Sigmoid colon (tissue), 7 donors: ENCODE results near the gene ZBED2. TPM values are rescaled to one million over a fixed set of nuclear protein-coding genes. Genes with fewer than 3 reads are reported as not detected.

Source experiments
- DNase-seq: peaks from one replicate; pipeline ENCODE4 v3.0.0-alpha.2; 2019
- H3K27ac ChIP-seq, 4 donors: fragments of 200-600 bp; sonication (generic); one replicate each; pipeline ENCODE4 v1.5.1; 2016 to 2019; ENCODE audit warnings: mild to moderate bottlenecking in 1 of 4
- H3K27me3 ChIP-seq, 3 donors: fragments of 200-600 bp; sonication (generic); one replicate each; pipeline ENCODE4 v1.5.1; 2019; ENCODE audit warnings: mild to moderate bottlenecking in 1 of 3
- H3K36me3 ChIP-seq, 4 donors: fragments of 200-600 bp; sonication (generic); one replicate each; pipeline ENCODE4 v1.5.1; 2016 to 2019
- H3K4me1 ChIP-seq, 4 donors: fragments of 200-600 bp; sonication (generic); one replicate each; pipeline ENCODE4 v1.5.1; 2017 to 2019
- H3K4me3 ChIP-seq, 4 donors: fragments of 200-600 bp; sonication (generic); one replicate each; pipeline ENCODE4 v1.5.1; 2017 to 2019; ENCODE audit warnings: mild to moderate bottlenecking in 2 of 4, moderate library complexity in 1 of 4
- H3K9me3 ChIP-seq, 4 donors: fragments of 200-600 bp in 3 of 4; sonication (generic) in 3 of 4; one replicate each; pipeline versions ENCODE4 v1.5.1 to v1.6.1; 2013 to 2019
- EP300 ChIP-seq, 4 donors: sonication (generic); formaldehyde crosslinking; IDR thresholded peaks; one replicate each; pipeline ENCODE4 v1.6.1; 2017; ENCODE audit warnings: antibody characterized with exemption in 4 of 4
- POLR2A ChIP-seq, 2 donors: fragments of 450-650 bp; IDR thresholded peaks; one replicate each; pipeline ENCODE4 v1.6.1; 2016; ENCODE audit warnings: antibody characterized with exemption in 2 of 2, mild to moderate bottlenecking in 2 of 2, moderate library complexity in 2 of 2
- POLR2AphosphoS5 ChIP-seq, 4 donors: sonication (generic); formaldehyde crosslinking; IDR thresholded peaks; one replicate each; pipeline ENCODE4 v1.6.1; 2017; ENCODE audit warnings: antibody characterized with exemption in 4 of 4
- WGBS, 2 donors: extraction: QIAGEN DNeasy Blood & Tissue Kit; methylation state at CpG; one replicate each; pipeline ENCODE4 v1.1.7; 2013; 5-methylcytosine and 5-hydroxymethylcytosine counted together
- intact Hi-C: fragments of 100-400 bp; cut with DNase I; formaldehyde crosslinking; loops from one replicate; pipeline ENCODE4 v1.15.1; 2023
- polyA plus RNA-seq, 3 donors: library from polyadenylated mRNA; stranded (reverse); fragments of 200-250 nt; gene quantifications; one replicate each; pipeline ENCODE4 v1.2.3, GENCODE V29; 2013
- total RNA-seq, 4 donors: library from RNA; depleted of rRNA; stranded (reverse); fragments of >200 nt; gene quantifications; one replicate each; pipeline ENCODE4 v1.1.0, GENCODE V29; 2016
- TF ChIP-seq, protein P1 (sequence below), 4 experiments: fragments of 450-650 bp in 3 of 4; fragments of 200-600 bp in 1 of 4; IDR thresholded peaks; one replicate each; pipeline ENCODE4 v1.5.1; 2016 to 2019; ENCODE audit warnings: antibody characterized with exemption in 4 of 4, mild to moderate bottlenecking in 3 of 4, moderate library complexity in 2 of 4
- donor health status: healthy with polysubstance abuse.
- donor health status: Bipolar disorder and iron deficiency.
- donor health status: healthy.

Gene ZBED2
- total and polyA plus RNA-seq, 7 donors: 0.92 TPM; not detected in 6

DNA sequence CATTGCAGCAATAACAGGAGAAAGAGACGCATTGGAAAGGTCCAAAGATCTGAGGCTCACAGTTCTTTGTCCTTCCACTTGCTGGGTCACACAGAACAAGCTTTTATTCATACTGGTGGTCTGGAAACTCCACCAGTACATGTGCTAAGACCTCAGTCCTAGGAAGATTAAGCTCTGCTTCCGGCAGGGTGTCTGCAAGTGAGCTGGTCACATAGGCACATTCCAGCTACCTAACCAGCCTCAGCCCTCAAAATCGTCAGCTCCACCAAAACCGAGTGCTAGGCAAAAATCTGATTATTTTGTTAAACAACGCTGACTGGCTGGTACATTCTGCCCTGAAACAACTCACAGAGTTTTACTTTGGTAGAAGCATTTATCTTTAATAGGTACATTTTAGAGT, 2.2 kb downstream of the ZBED2 start:
- Histone ChIP-seq H3K4me3 (no peak overlapping the region), H3K27me3 (no peaks in the 10 kb centered on the region), H3K27ac (no peak overlapping the region), H3K4me1 (no peaks in the 10 kb centered on the region), H3K36me3 (no peaks in the 10 kb centered on the region), H3K9me3 (no peaks in the 10 kb centered on the region)
- DNase-seq: no peak
- 84 to 85% methylated on average over 5 of the region's 5 CpGs for WGBS, 2 donors
- TF ChIP-seq POLR2AphosphoS5 (IDR thresholded peaks at IDR 0.05) (no peak), EP300 (IDR thresholded peaks at IDR 0.05) (no peak), POLR2A (IDR thresholded peaks at IDR 0.05) (no peak)
- TF ChIP-seq, protein P1, sequence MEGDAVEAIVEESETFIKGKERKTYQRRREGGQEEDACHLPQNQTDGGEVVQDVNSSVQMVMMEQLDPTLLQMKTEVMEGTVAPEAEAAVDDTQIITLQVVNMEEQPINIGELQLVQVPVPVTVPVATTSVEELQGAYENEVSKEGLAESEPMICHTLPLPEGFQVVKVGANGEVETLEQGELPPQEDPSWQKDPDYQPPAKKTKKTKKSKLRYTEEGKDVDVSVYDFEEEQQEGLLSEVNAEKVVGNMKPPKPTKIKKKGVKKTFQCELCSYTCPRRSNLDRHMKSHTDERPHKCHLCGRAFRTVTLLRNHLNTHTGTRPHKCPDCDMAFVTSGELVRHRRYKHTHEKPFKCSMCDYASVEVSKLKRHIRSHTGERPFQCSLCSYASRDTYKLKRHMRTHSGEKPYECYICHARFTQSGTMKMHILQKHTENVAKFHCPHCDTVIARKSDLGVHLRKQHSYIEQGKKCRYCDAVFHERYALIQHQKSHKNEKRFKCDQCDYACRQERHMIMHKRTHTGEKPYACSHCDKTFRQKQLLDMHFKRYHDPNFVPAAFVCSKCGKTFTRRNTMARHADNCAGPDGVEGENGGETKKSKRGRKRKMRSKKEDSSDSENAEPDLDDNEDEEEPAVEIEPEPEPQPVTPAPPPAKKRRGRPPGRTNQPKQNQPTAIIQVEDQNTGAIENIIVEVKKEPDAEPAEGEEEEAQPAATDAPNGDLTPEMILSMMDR (IDR thresholded peaks at IDR 0.05): no peak
- intact Hi-C loops: no loop called here

DNA sequence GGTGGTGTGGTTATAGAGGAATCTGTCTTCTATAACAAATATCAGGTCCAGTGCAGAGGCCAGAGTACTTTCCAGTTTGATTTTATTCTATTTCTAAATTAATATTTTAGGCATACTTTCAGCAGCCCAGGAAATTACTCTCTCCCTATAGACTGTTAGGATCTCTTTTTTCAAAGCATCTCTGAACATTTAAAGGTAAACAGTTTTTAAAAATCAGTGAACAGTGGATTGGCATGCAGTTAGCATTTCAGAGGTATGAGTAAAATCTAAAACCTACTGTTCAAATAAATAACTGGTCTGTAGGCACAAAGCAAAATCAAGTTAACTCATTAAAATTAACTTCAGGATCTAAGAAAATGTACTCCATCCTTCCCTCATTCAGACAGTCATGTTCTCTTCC, 3.0 kb downstream of the ZBED2 start:
- no peaks in the 10 kb centered on the region for H3K9me3 ChIP-seq
- H3K4me1 ChIP-seq: no peaks in the 10 kb centered on the region

DNA sequence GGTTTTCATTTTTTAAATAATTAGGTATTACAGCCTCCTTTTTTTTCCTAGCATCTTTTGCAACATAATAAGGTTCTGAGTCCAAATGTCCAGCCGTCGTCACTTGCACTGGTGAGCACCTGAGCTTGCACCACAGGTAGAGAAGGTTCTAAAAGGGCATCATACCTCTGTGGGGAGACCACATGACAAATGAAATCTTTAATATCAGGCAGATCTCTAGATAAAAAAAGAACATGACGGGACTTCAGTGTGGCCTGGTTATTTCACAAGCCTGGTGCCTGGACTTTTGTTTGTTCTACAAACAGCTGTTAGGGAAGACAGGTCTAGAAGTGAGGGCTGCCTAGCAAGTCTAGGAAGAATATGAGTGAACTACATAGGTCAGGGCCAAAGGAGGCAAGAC, 3.6 kb downstream of the ZBED2 start:
- no peak overlapping the region for H3K27ac ChIP-seq
- H3K9me3 ChIP-seq: no peaks in the 10 kb centered on the region
- no peak overlapping the region for H3K4me3 ChIP-seq
- no peaks in the 10 kb centered on the region for H3K27me3 ChIP-seq
- WGBS, 2 donors: 83 to 90% methylated on average over 3 of the region's 3 CpGs
- intact Hi-C loops: no loop called here
- no peaks in the 10 kb centered on the region for H3K4me1 ChIP-seq
- no peak for TF ChIP-seq POLR2AphosphoS5 (IDR thresholded peaks at IDR 0.05)
- no peak for TF ChIP-seq EP300 (IDR thresholded peaks at IDR 0.05)
- TF ChIP-seq, protein P1 (IDR thresholded peaks at IDR 0.05): no peak
- TF ChIP-seq POLR2A (IDR thresholded peaks at IDR 0.05): no peak
- DNase-seq: no peak
- H3K36me3 ChIP-seq: no peaks in the 10 kb centered on the region

More for the DNA sequence above, 3.0 kb downstream of the ZBED2 start:
- Histone ChIP-seq H3K27me3 (no peaks in the 10 kb centered on the region), H3K27ac (no peak overlapping the region), H3K4me3 (no peak overlapping the region), H3K36me3 (no peaks in the 10 kb centered on the region)
- DNase-seq: no peak
- intact Hi-C loops: no loop called here
- TF ChIP-seq, protein P1 (IDR thresholded peaks at IDR 0.05): no peak
- TF ChIP-seq EP300 (IDR thresholded peaks at IDR 0.05) (no peak), POLR2AphosphoS5 (IDR thresholded peaks at IDR 0.05) (no peak), POLR2A (IDR thresholded peaks at IDR 0.05) (no peak)

DNA sequence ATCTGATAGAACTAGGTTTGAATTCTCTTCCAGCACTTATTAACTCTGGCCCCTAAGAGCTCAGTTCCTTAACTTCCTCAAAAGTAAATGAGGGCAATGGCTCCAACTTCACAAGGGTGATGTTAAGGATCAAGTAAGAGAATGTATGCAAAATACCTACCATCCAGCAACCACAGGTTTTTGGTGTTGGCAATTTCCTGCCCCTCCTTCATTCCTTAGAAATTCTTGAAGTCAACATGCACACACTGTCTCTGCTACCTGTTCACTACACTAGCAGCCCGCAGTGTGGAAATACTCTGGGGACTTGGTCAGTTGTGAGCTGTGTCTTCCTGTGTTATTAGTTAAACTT, 5.0 kb downstream of the ZBED2 start:
- Histone ChIP-seq H3K36me3 (no peaks in the 10 kb centered on the region), H3K27ac (no peak overlapping the region), H3K27me3 (no peaks in the 10 kb centered on the region), H3K9me3 (no peaks in the 10 kb centered on the region), H3K4me1 (no peaks in the 10 kb centered on the region), H3K4me3 (no peak overlapping the region)
- no peak for DNase-seq
- TF ChIP-seq, protein P1 (IDR thresholded peaks at IDR 0.05): no peak
- TF ChIP-seq POLR2AphosphoS5 (IDR thresholded peaks at IDR 0.05): no peak
- TF ChIP-seq EP300 (IDR thresholded peaks at IDR 0.05): no peak
- no peak for TF ChIP-seq POLR2A (IDR thresholded peaks at IDR 0.05)
- 82 to 95% methylated on average over 1 of the region's 1 CpG for WGBS, 2 donors
- intact Hi-C loops: no loop called here

DNA sequence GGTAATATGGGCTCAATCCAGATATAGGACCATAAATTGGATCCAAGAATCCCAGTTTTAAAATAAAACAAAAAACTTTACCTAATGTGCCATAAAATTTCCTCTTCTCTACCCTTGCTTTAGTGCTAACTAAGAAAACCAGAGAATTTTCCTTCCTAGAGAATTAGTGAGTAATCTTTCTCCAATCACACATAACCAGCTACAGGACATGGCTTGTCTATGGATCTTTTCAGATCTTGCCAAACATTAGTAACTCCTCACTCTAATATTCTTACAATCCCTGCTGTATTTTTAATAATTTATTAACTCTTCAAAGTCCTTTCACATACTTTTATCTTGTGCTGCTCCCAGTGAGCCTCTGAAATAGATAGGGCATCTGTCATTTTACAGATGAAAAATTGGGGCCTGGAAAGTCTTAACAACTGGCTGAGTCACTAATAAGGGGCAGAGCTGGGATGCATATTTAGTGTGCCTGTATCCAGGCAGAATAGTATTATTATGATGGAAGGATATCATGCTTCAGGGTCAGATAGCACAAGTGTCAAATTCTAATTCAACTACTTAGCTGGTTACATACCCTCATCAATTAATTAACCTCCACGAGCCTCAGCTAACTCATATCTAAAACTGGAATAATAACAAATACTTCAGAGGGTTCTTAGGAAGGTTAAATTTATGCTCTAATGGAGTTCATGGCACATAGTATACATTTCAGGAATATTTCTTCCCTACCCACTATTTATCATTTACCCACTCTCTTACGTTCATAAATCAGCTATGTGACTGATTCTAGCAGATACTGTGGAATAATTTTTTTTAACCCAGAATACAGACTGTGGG, 5.6 kb downstream of the ZBED2 start:
- Histone ChIP-seq H3K36me3 (no peaks in the 10 kb centered on the region), H3K4me1 (no peaks in the 10 kb centered on the region), H3K27me3 (no peaks in the 10 kb centered on the region), H3K4me3 (no peak overlapping the region), H3K9me3 (no peaks in the 10 kb centered on the region), H3K27ac (no peak overlapping the region)
- intact Hi-C loops: no loop called here
- TF ChIP-seq, protein P1 (IDR thresholded peaks at IDR 0.05): no peak
- no peak for TF ChIP-seq POLR2AphosphoS5 (IDR thresholded peaks at IDR 0.05)
- no peak for TF ChIP-seq POLR2A (IDR thresholded peaks at IDR 0.05)
- TF ChIP-seq EP300 (IDR thresholded peaks at IDR 0.05): no peak
- WGBS, 2 donors: 79 to 81% methylated on average over 2 of the region's 2 CpGs
- DNase-seq: no peak
